IPS DF 6.9 (cell line): ENCODE measurements around the gene MRFAP1.

Source experiments
- DNase-seq: peaks from one replicate; pipeline ENCODE4 v3.0.0-alpha.2; 2013; ENCODE audit warnings: low read depth, low spot score
- H3K27ac ChIP-seq: one replicate; pipeline ENCODE4 v1.5.1; 2013; ENCODE audit warnings: low read length, control low read depth
- H3K27me3 ChIP-seq: 2 replicates; pipeline ENCODE4 v1.6.1; 2013; ENCODE audit warnings: mild to moderate bottlenecking, low read length; ENCODE audit not compliant: control insufficient read depth, insufficient read depth
- H3K36me3 ChIP-seq: 2 replicates; pipeline ENCODE4 v1.6.1; 2013; ENCODE audit warnings: low read length; ENCODE audit not compliant: control insufficient read depth, insufficient read depth
- H3K4me1 ChIP-seq: 2 replicates; pipeline ENCODE4 v1.6.1; 2013; ENCODE audit warnings: low read length; ENCODE audit not compliant: control insufficient read depth, insufficient read depth
- H3K4me3 ChIP-seq: 2 replicates; pipeline ENCODE4 v1.5.1; 2013; ENCODE audit warnings: mild to moderate bottlenecking, low read length
- H3K9me3 ChIP-seq: 2 replicates; pipeline ENCODE4 v1.6.1; 2013; ENCODE audit warnings: low read length, inconsistent platforms; ENCODE audit not compliant: control insufficient read depth, insufficient read depth
- WGBS: extraction: QIAGEN DNeasy Blood & Tissue Kit; methylation state at CpG from one replicate; pipeline ENCODE4 v1.1.7; 2013; ENCODE audit warnings: mixed read lengths, missing lambda C conversion rate; ENCODE audit not compliant: insufficient read length, insufficient coverage; 5-methylcytosine and 5-hydroxymethylcytosine counted together

MRFAP1 gene

GRCh38 chr4:6610856-6611430, 29.5 kb upstream of the MRFAP1 start:
- no peaks in the 10 kb centered on the region; the same call in 1 of the 2 replicates for H3K36me3 ChIP-seq
- WGBS, result no CpG with 5 or more reads among the region's 24 CpGs

GRCh38 chr4:6612961-6613675, 27.4 kb upstream of the MRFAP1 start:
- H3K9me3 ChIP-seq, result no peaks in the 10 kb centered on the region
- no peaks in the 10 kb centered on the region for H3K4me1 ChIP-seq
- no peak overlapping the region for H3K27ac ChIP-seq
- H3K27me3 ChIP-seq, result no peaks in the 10 kb centered on the region
- no peak for DNase-seq
- H3K4me3 ChIP-seq, result no peak overlapping the region
- no peaks in the 10 kb centered on the region; the same call in 1 of the 2 replicates for H3K36me3 ChIP-seq
- no CpG with 5 or more reads among the region's 3 CpGs for WGBS

More at GRCh38 chr4:6610856-6611430, 29.5 kb upstream of the MRFAP1 start:
- Histone ChIP-seq H3K27me3 (no peaks in the 10 kb centered on the region), H3K4me1 (no peaks in the 10 kb centered on the region), H3K4me3 (no peak overlapping the region), H3K9me3 (no peaks in the 10 kb centered on the region), H3K27ac (no peak overlapping the region)
- DNase-seq, result no peak

GRCh38 chr4:6613676-6614651, 26.5 kb upstream of the MRFAP1 start:
- H3K27me3 ChIP-seq, result no peaks in the 10 kb centered on the region
- no peak for DNase-seq

DNA sequence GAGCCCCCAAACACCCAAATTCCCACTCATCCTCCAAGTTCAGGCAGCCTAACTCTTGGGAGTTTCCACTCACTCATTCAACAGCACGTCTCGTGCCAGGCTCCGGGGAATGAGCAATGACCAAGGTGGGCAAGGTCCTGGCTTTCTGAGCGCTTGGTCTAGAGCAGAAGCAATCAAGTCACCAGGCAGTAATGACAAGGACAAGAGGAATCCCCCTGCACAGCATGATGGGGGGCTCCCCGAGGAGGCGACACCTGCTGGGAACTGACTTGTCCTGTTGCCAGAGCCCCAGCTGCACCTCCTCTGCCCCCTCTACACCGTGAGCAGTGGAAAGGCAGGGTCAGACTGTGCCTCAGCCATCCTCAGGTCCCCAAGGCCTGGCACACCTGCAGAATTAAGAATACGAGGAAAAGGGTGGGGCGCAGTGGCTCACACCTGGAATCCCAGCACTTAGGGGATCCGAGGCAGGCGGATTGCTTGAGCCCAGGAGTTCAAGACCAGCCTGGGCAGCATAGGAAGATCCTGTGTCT, 25.7 kb upstream of the MRFAP1 start:
- Histone ChIP-seq H3K4me1 (no peaks in the 10 kb centered on the region), H3K36me3 (no peaks in the 10 kb centered on the region; the same call in 1 of the 2 replicates)

More at GRCh38 chr4:6613676-6614651, 26.5 kb upstream of the MRFAP1 start:
- Histone ChIP-seq H3K4me3 (no peak overlapping the region), H3K36me3 (no peaks in the 10 kb centered on the region; the same call in 1 of the 2 replicates), H3K9me3 (no peaks in the 10 kb centered on the region), H3K27ac (no peak overlapping the region), H3K4me1 (no peaks in the 10 kb centered on the region)
- 100% methylated on average over 2 of the region's 17 CpGs for WGBS

DNA sequence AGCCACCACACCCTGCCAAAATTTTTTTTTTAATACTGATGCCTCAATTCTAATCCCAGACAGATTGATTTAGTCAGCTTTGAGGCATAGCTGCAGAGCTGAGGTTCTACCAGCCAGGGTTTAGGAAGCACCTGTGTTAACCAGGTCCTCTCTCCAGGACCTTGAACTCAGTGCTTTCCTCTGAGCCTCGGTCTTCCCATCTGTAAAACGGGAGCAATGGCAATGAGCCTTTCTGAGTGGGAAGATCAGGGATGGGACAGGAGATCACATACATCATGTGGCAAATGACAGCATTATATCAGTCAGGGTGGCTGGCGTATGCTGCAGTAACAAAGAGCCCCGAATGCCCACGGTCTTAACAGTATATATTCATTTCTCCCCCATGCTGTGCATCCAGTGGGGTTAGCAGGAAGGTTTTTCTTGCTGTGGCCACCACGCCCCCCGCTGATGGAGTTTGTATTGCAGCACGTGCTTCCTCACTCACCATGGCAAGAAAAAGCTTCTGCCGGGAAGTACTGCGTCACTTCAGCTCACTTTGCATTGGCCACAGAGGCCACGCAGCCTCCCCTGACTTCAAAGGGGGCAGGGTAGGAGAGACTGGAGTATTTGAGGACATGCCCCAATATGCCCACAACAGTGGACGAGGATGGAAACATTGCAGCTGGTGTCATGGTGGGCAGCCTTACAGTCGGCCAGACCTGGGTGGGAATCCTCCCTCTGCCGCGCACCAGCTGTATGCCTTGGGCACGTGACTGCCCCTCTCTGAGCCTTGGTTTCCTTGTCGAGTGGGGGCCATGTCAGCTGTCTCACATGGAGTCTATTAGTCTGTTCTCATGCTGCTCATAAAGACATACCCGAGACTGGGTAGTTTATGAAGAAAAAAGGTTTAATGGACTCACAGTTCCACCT, 24.1 kb upstream of the MRFAP1 start:
- no CpG with 5 or more reads among the region's 18 CpGs for WGBS
- Histone ChIP-seq H3K4me1 (no peaks in the 10 kb centered on the region), H3K36me3 (no peaks in the 10 kb centered on the region), H3K4me3 (no peak overlapping the region), H3K27me3 (no peaks in the 10 kb centered on the region), H3K9me3 (no peaks in the 10 kb centered on the region), H3K27ac (no peak overlapping the region)
- DNase-seq, result no peak

More for the DNA sequence above, 25.7 kb upstream of the MRFAP1 start:
- no peak for DNase-seq
- Histone ChIP-seq H3K4me3 (no peak overlapping the region), H3K27ac (no peak overlapping the region), H3K27me3 (no peaks in the 10 kb centered on the region), H3K9me3 (no peaks in the 10 kb centered on the region)
- WGBS, result no CpG with 5 or more reads among the region's 11 CpGs

DNA sequence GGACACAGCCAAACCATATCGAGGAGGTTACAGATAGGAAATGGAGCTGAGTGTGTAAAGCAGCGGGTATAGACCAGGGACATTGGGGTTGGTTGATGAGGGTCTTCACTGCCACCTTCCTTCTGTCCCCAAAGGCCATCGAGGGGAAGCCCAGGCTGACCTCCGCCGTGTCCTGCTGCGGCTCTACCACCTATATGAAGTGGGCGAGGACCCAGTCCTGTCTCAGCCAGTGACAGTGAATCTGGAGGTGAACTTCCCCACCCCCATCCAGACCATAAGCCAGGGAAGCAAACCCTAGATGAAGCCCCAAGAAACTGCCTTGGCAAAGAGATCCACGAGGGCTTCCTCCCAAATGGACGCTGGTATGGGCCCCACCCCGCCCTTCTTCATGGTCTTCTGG, 23.2 kb upstream of the MRFAP1 start:
- no peak overlapping the region for H3K27ac ChIP-seq
- no peak for DNase-seq
- H3K36me3 ChIP-seq, result no peaks in the 10 kb centered on the region
- H3K9me3 ChIP-seq, result no peaks in the 10 kb centered on the region
- no peaks in the 10 kb centered on the region for H3K4me1 ChIP-seq
- H3K4me3 ChIP-seq, result no peak overlapping the region
- no CpG with 5 or more reads among the region's 10 CpGs for WGBS
- no peaks in the 10 kb centered on the region for H3K27me3 ChIP-seq

DNA sequence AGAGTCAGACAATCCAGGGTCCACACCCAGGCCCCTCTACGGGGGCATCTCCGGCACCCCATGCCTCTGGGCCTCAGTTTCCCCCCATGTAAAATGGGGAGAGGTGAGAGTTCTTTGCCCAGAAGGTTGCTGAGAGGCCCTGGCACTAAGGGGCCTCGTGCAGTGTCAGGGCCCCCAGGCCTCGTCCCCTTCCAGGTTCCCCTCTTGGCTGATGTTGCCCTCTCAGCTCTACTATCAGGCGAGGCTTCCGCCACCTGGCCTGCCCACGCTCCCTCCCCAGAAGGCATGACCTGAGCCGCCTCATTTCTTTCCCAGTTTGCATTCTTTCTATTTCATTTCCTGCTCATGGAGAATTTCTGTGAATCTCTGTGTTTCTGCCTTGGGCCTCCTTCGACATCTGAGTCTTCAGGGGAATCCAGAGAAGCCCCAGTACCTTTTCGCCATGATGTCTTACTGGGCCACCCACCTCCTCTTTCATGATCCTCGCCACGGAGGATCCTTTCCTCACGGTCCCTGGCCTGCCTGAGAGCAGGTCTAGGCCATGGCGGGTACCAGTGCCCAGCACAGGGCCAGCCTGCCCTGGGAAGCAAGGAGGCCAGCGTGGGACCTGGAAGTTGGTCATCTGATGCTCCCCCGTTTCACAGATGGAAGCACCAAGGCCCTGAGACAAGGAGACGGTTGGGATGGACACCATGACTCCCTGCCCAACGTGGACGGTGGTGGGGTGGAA, 21.9 kb upstream of the MRFAP1 start:
- DNase-seq, result no peak
- Histone ChIP-seq H3K27me3 (no peaks in the 10 kb centered on the region), H3K36me3 (no peaks in the 10 kb centered on the region), H3K4me1 (no peaks in the 10 kb centered on the region), H3K9me3 (no peaks in the 10 kb centered on the region), H3K27ac (no peak overlapping the region), H3K4me3 (no peak overlapping the region)
- no CpG with 5 or more reads among the region's 19 CpGs for WGBS

DNA sequence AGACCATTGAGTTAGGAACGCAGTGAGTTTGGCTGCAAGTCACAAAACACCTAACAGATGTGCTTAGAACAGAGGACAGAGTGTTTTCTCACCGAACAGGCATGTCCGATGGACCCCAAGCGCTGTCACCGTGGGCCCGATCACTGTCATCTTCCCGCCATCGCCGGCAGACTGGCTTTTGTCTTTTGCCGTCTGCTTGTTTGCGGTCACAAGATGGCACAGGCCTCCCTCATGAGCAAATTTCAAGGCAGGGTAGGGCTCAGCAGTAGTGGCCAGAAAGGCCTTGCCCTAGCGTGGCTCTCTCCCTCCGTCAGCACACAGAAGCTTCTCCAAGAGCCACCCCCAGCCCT, 21.4 kb upstream of the MRFAP1 start:
- no peaks in the 10 kb centered on the region for H3K36me3 ChIP-seq
- H3K27ac ChIP-seq, result no peak overlapping the region
- no CpG with 5 or more reads among the region's 13 CpGs for WGBS
- no peaks in the 10 kb centered on the region for H3K27me3 ChIP-seq
- DNase-seq, result no peak
- no peaks in the 10 kb centered on the region for H3K9me3 ChIP-seq
- no peak overlapping the region for H3K4me3 ChIP-seq
- H3K4me1 ChIP-seq, result no peaks in the 10 kb centered on the region

- Histone ChIP-seq H3K27ac (no peak overlapping the region), H3K27me3 (no peaks in the 10 kb centered on the region), H3K4me3 (no peak overlapping the region), H3K4me1 (no peaks in the 10 kb centered on the region), H3K9me3 (no peaks in the 10 kb centered on the region), H3K36me3 (no peaks in the 10 kb centered on the region)
- no CpG with 5 or more reads among the region's 24 CpGs for WGBS
- DNase-seq, result no peak
Measured at GRCh38 chr4:6619466-6620255, 20.8 kb upstream of the MRFAP1 start.
